Activated CD8-positive, alpha-beta memory T cell treated with anti-CD3 and anti-CD28 coated beads, Interleukin-2, amount 50 U/mL, for 4 hours (primary cell): ENCODE results near the gene ERCC6L2.

Experiments used
- DNase-seq: peaks from one replicate; pipeline ENCODE4 v3.0.0-alpha.2; 2020

Gene ERCC6L2

GRCh38 chr9:95985440-95986055 is 110.1 kb downstream of the ERCC6L2 start:
- no peak for DNase-seq

GRCh38 chr9:95989297-95989696 is 113.8 kb downstream of the ERCC6L2 start:
- DNase-seq: no peak

- DNase-seq: no peak
Measured at GRCh38 chr9:95991326-95991725, 115.8 kb downstream of the ERCC6L2 start.

- DNase-seq: no peak
Measured at GRCh38 chr9:95992536-95992935, 117.0 kb downstream of the ERCC6L2 start.

GRCh38 chr9:95993337-95993736 is 117.8 kb downstream of the ERCC6L2 start:
- DNase-seq: peak; percentile 35

- DNase-seq: no peak
Measured at GRCh38 chr9:95999390-95999789, 123.9 kb downstream of the ERCC6L2 start.

GRCh38 chr9:96004379-96004778 is 128.9 kb downstream of the ERCC6L2 start:
- no peak for DNase-seq

GRCh38 chr9:96006296-96006879 is 130.9 kb downstream of the ERCC6L2 start:
- no peak for DNase-seq

- no peak for DNase-seq
Measured at GRCh38 chr9:96006961-96007360, 131.5 kb downstream of the ERCC6L2 start.

- DNase-seq: no peak
Measured at GRCh38 chr9:96008502-96009222, 133.2 kb downstream of the ERCC6L2 start.

- DNase-seq: no peak
Measured at GRCh38 chr9:96009223-96009602, 133.7 kb downstream of the ERCC6L2 start.

GRCh38 chr9:96009690-96010472 is 134.4 kb downstream of the ERCC6L2 start:
- DNase-seq: peak; percentile 66

- no peak for DNase-seq
Measured at GRCh38 chr9:96014078-96014477, 138.6 kb downstream of the ERCC6L2 start.

GRCh38 chr9:96015876-96016686 is 140.6 kb downstream of the ERCC6L2 start:
- peak; percentile 46 for DNase-seq
